ENCODE data around the gene TOX2.

Gene TOX2

GRCh38 chr20:43963233-43963632, 48.6 kb downstream of the TOX2 start:
- TF ChIP-seq ZNF274 (IDR thresholded peaks at IDR 0.05; ENCODE audit: low read depth, low read length) = no peak
- H3K4me3 ChIP-seq (ENCODE audit: low read length) = no peak overlapping the region

- TF ChIP-seq ZNF274 (IDR thresholded peaks at IDR 0.05; ENCODE audit: low read depth, low read length) = no peak
- no peak overlapping the region for H3K4me3 ChIP-seq (ENCODE audit: low read length)
Observed at GRCh38 chr20:43963872-43964791, 49.5 kb downstream of the TOX2 start.

DNA sequence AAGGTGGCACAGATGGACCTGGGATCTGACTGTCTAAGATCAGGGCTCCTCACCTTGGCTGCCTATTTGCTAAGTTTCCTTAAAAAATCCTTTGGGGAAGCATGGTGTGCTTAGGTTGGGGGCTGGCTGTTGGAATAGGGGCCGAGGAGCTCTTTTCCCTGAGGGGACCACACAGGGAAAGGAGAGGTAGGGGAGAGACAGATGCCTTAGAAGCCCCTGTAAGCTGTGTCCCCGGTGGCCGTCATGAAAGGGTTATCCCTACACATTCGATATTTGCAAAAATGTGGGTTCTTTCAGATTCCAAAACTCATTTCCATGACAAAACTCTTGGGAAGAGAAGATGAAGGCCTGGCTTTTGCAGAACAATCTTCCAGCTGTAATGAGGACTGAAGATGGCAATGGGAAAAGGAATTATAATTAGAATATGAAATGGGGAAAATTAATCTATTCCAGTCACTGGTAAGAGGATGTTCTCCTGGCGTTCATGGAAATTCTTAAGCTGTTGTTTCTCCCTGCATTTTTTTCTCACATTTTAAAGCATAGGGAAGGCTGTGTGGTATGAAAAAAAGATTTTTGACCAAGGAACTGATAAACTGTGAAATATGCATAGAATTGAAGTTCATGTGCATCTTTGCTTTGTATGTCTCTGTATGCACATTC, 53.8 kb downstream of the TOX2 start:
- TF ChIP-seq ZNF274 (IDR thresholded peaks at IDR 0.05; ENCODE audit: low read depth, low read length) = no peak
- H3K4me3 ChIP-seq (ENCODE audit: low read length) = no peak overlapping the region

- TF ChIP-seq ZNF274 (IDR thresholded peaks at IDR 0.05; ENCODE audit: low read depth, low read length) = no peak
- no peak overlapping the region for H3K4me3 ChIP-seq (ENCODE audit: low read length)
Observed at GRCh38 chr20:43969028-43969447, 54.4 kb downstream of the TOX2 start.

DNA sequence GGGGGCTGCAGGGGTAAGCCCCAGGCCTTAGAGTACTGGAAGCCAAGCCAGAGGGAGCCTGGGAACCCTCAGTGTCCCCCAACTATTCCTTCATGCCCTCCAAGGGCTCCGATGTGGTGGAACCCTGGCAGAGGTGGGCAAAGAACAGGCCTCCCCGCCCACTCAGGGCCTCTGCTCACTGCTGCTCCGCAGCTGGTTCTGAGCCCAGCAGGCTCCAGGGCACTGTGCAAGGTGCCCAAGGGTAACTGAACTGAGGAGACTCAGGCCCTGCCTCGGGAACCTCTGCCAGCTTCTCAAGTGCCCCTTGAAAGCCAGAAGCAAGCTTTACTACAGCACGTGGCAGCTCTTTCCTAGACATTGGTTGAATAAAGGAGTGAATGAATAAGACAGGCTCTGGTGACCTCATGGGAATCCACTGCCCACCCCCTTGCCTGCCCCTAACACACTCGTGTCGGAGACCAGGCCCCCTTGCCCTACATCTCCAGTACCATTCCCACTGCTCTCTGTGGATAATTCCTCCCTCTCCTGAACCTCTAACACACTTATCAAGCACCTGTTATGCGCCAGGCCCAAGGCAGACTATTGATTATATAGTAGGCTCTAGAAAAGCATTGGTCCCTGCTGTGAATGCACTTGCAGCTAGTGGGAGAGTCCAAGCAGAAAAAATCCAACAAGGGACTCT, 55.0 kb downstream of the TOX2 start:
- no peak for TF ChIP-seq ZNF274 (IDR thresholded peaks at IDR 0.05; ENCODE audit: low read depth, low read length)
- H3K4me3 ChIP-seq (ENCODE audit: low read length) = no peak overlapping the region

GRCh38 chr20:43971267-43971666, 56.6 kb downstream of the TOX2 start:
- no peak for TF ChIP-seq ZNF274 (IDR thresholded peaks at IDR 0.05; ENCODE audit: low read depth, low read length)
- H3K4me3 ChIP-seq (ENCODE audit: low read length) = no peak overlapping the region

DNA sequence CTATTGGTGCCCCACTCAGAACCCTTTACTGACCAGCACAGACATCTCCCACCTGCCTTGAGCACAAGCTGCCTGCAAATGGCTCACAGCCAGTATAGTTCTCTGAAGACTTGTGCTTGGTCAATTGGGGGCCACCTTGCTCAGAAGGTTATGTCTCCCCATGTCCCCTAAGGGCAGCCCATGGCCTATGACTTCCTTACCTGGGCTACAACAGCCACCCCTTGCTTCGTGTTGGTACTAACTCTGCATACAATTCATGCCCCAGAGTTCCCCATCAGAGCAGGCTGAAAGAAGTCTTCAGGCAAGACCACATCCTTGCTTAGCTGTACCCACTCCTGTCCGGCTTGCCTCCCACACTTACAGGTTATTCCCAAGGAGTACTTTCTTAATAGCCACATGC, 57.4 kb downstream of the TOX2 start:
- no peak overlapping the region for H3K4me3 ChIP-seq (ENCODE audit: low read length)
- no peak for TF ChIP-seq ZNF274 (IDR thresholded peaks at IDR 0.05; ENCODE audit: low read depth, low read length)

- no peak overlapping the region for H3K4me3 ChIP-seq (ENCODE audit: low read length)
- TF ChIP-seq ZNF274 (IDR thresholded peaks at IDR 0.05; ENCODE audit: low read depth, low read length) = no peak
Observed at GRCh38 chr20:43972692-43973091, 58.0 kb downstream of the TOX2 start.

DNA sequence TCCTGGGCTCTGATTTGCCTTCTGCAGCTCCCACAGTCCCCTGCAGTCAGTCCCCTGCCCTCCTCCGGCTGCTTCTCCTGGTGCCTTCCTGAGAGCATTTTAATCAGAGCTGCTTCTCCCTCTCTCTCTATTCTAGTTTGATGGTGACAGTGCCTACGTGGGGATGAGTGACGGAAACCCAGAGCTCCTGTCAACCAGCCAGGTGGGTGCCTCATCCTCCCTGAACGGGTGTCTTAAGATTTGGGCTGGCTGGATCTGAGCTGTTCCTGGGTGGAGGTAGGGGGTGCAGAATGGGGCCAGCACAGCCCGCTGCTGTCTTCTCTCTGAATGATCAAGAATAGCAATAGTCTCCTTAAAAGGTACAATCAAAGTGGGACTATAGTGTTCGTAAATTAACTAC, 58.6 kb downstream of the TOX2 start:
- H3K4me3 ChIP-seq (ENCODE audit: low read length) = no peak overlapping the region
- TF ChIP-seq ZNF274 (IDR thresholded peaks at IDR 0.05; ENCODE audit: low read depth, low read length) = no peak

DNA sequence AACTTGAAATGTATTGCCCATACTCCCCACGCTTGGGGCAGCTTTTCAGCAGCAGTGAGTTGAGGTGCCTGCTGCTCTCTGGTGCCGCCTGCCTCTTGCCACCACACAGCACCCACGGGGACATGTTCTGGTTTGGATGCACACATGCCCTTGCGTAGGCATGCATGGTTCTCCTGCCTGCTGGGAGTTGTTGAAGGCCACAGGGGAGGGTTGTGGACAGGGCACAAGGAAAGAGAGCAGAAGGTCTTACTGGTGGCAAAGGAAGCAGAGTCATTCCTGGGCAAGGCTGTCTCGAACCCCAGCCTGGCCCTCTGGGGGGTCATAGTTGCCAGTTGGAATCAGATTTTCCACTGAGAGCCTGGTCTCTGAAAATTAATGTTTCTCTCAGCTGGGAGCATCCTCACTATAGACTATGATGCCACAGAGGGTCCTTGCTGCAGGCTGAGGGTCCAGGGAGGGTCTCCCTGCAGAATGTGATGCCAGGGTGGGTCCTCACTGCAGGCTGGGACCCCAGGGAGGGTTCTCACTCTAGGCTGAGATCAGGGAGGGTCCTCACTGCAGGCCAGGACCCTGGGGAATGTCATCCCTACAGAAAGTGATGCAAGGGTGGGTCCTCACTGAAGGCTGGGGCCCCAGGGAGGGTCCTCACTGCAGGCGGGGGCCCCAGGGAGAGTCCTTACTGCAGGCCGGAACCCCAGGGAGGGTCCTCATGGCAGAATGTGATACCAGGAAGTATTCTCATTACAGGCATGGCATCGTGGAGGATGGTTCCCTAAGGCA, 59.2 kb downstream of the TOX2 start:
- no peak for TF ChIP-seq ZNF274 (IDR thresholded peaks at IDR 0.05; ENCODE audit: low read depth, low read length)

GRCh38 chr20:43974695-43975094, 60.0 kb downstream of the TOX2 start:
- no peak overlapping the region for H3K4me3 ChIP-seq (ENCODE audit: low read length)
- TF ChIP-seq ZNF274 (IDR thresholded peaks at IDR 0.05; ENCODE audit: low read depth, low read length) = no peak

More for the DNA sequence above, 59.2 kb downstream of the TOX2 start:
- H3K4me3 ChIP-seq (ENCODE audit: low read length) = no peak overlapping the region

DNA sequence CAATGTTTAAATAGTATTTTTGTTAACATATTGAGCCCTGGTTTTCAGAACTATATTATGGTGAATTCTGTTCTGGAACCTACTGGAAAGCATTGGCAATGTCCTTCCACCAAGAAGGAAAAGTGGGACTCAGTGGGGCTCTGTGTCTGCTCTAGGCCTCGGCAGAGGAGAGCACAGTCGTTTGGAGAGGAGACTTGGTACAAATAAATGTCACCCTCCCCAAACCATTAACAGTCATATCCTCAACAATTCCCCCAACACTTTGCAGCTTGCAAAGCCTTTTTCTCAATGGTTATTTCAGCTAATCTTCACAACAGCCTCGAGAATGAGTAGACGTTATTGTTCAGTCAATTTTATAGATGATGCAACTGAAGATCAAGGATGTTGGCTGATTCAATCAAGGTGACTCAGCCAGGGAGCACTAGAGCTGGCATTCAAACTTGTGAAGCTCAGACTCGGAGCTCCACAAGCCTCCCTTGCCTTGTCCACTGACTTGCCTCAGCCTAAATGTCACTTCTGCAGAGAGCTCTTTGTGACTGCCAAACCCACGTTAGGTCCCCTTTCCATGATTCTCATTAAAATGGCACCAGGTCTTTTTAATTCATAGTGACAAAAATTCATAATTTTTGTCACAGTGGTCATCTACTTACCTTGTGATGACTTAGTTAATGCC, 60.6 kb downstream of the TOX2 start:
- TF ChIP-seq ZNF274 (IDR thresholded peaks at IDR 0.05; ENCODE audit: low read depth, low read length) = no peak
- H3K4me3 ChIP-seq (ENCODE audit: low read length) = no peak overlapping the region

GRCh38 chr20:43976547-43976946, 61.9 kb downstream of the TOX2 start:
- no peak overlapping the region for H3K4me3 ChIP-seq (ENCODE audit: low read length)
- TF ChIP-seq ZNF274 (IDR thresholded peaks at IDR 0.05; ENCODE audit: low read depth, low read length) = no peak
